22Rv1 (cell line): ENCODE data around the gene PRMT9.

Experiments used
- ZFX ChIP-seq: fragments of 450-650 bp; IDR thresholded peaks from 2 replicates; pipeline ENCODE4 v1.6.1; 2017; ENCODE audit warnings: antibody characterized with exemption, borderline replicate concordance
- TF ChIP-seq, protein P1 (sequence below): fragments of 450-650 bp; IDR thresholded peaks from 2 replicates; pipeline ENCODE4 v1.5.1; 2017; ENCODE audit warnings: mild to moderate bottlenecking

DNA sequence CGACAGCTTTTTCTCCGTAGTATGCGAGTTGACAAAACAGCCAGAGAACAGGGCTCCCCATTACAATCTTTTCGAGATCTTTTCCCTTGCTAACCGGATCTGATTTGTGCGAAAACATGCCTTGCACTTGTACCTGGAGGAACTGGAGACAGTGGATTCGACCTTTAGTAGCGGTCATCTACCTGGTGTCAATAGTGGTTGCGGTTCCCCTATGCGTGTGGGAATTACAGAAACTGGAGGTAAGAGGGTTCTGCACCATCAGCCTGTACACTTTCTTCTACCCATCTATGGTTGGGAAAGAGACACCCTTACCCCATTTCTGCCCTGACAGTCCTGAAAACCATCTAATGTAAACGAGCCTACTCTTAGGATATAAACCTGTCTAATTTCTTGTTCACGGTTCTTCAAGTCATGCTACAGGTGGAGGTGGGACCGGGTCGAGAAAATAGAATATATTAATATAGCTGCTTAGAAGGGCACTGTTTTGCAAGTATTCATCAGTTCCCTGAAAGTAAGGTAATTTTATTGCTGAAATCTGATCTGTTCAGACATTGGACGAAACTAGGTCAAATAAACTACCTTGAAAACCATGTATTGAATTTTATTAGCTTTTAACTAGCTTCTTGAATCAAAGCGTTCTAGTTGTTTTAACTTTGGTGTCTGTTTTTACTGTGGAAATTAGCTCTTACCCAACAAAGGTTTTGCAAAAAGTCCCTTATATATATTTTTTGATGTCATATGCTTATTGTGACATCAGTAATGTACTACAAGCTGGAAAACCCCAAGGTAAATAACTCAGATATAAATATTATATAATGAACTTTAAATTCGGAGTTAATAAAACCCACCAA is 65.9 kb downstream of the PRMT9 start:
- TF ChIP-seq, protein P1, sequence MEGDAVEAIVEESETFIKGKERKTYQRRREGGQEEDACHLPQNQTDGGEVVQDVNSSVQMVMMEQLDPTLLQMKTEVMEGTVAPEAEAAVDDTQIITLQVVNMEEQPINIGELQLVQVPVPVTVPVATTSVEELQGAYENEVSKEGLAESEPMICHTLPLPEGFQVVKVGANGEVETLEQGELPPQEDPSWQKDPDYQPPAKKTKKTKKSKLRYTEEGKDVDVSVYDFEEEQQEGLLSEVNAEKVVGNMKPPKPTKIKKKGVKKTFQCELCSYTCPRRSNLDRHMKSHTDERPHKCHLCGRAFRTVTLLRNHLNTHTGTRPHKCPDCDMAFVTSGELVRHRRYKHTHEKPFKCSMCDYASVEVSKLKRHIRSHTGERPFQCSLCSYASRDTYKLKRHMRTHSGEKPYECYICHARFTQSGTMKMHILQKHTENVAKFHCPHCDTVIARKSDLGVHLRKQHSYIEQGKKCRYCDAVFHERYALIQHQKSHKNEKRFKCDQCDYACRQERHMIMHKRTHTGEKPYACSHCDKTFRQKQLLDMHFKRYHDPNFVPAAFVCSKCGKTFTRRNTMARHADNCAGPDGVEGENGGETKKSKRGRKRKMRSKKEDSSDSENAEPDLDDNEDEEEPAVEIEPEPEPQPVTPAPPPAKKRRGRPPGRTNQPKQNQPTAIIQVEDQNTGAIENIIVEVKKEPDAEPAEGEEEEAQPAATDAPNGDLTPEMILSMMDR, result no peak
- TF ChIP-seq ZFX, result no peak
